Measurements from ENCODE around the gene PNKD. TPM values are rescaled to one million over a fixed set of nuclear protein-coding genes. Genes with fewer than 3 reads are reported as not detected.

The PNKD gene
- total RNA-seq, 1 experiment from 2014 or later: 58.1 TPM

- ChIA-PET CTCF (interaction anchor here (1.5 to 2.0 kb wide), 2 partner anchors 21 to 33 kb away, joined by 4 to 7 read pairs; partner anchors contain the start of gene CATIP), POLR2A (interaction anchor here (0.6 kb wide), 1 partner anchor 21 kb away, joined by 5 read pairs; no protein-coding TSS in a partner anchor), RAD21 (ENCODE audit: low non-redundant PET in 1 of 2, low total read pairs in 2 of 2, uncharacterized antibody in 2 of 2, unreplicated experiment in 2 of 2) (no interaction called here)
- H3K9me2 ChIP-seq (ENCODE audit: insufficient read depth): no peaks in the 10 kb centered on the region
- H3K27me3 ChIP-seq (ENCODE audit: insufficient read depth, low read length): no peaks in the 10 kb centered on the region
- peak overlapping the region; percentile 93 for H3K4me2 ChIP-seq (ENCODE audit: low read length)
- peak overlapping the region; percentile 50 for H2AFZ ChIP-seq (ENCODE audit: low read depth, low read length, poor library complexity, severe bottlenecking)
- peaks cover 15 to 24% of the 10 kb centered on the region in 2 experiments for H3K4me1 ChIP-seq (ENCODE audit: control insufficient read depth in 1 of 2, insufficient read depth in 2 of 2, low read length in 2 of 2)
- DNase-seq (ENCODE audit: low read depth, low spot score) (peak; percentile 46), ATAC-seq (peak; percentile 79)
- H3K79me2 ChIP-seq (ENCODE audit: insufficient read depth, low read length): no peaks in the 10 kb centered on the region
- no TSS peak for BruUV-seq (replicated peaks)
- TF ChIP-seq MAX (IDR thresholded peaks at IDR 0.05) (peak; percentile 59), SP1 (IDR thresholded peaks at IDR 0.05; ENCODE audit: low read depth) (no peak), SRF (IDR thresholded peaks at IDR 0.05; ENCODE audit: low read depth) (no peak), ATF3 (IDR thresholded peaks at IDR 0.05) (no peak), POLR2AphosphoS5 (IDR thresholded peaks at IDR 0.05; ENCODE audit: low read depth, low read length) (peak; percentile 55), EGR1 (IDR thresholded peaks at IDR 0.05; ENCODE audit: low read depth) (peak; percentile 83)
- H3K9ac ChIP-seq (ENCODE audit: low read length): peak overlapping the region; percentile 67
- no peaks in the 10 kb centered on the region for H3K9me3 ChIP-seq (ENCODE audit: control insufficient read depth in 1 of 2, insufficient read depth in 1 of 2, low read depth in 1 of 2, low read length in 2 of 2)
- H4K20me1 ChIP-seq (ENCODE audit: insufficient read depth): no peaks in the 10 kb centered on the region
- peak overlapping the region; percentile 76; the same call in 1 of the 2 replicates for H3K27ac ChIP-seq (ENCODE audit: low read depth, low read length)
- intact Hi-C loops (cut with micrococcal nuclease): no loop called here
- H3K4me3 ChIP-seq (replicated peaks in 1 of 2; ENCODE audit: low read depth in 1 of 2, low read length in 2 of 2): peak overlapping the region; percentile 66 to 78
- no peaks in the 10 kb centered on the region for H3K36me3 ChIP-seq (ENCODE audit: control insufficient read depth in 1 of 2, insufficient read depth in 2 of 2, low read length in 2 of 2)
Measured at GRCh38 chr2:218322768-218323525, 52.6 kb downstream of the PNKD start.
